ENCODE results near the gene CTH.
"Not testable (repeated sequence)": the region's sequence is repeated elsewhere in the genome, so short reads cannot be mapped to it uniquely, and the experiment has no call there.

Gene CTH

GRCh38 chr1:70409136-70409535 is 1.9 kb upstream of the CTH start:
- DNase-seq (ENCODE audit: low read depth): no peak

GRCh38 chr1:70411360-70411844 is 334 bp downstream of the CTH start:
- peak; percentile 64 for DNase-seq (ENCODE audit: low read depth)

GRCh38 chr1:70415882-70416281 is 4.8 kb downstream of the CTH start:
- DNase-seq (ENCODE audit: low read depth): no peak

- not testable (repeated sequence) for DNase-seq (ENCODE audit: low read depth)
Observed at GRCh38 chr1:70418973-70419734, 8.1 kb downstream of the CTH start.

- no peak for DNase-seq (ENCODE audit: low read depth)
Observed at GRCh38 chr1:70420320-70420719, 9.3 kb downstream of the CTH start.

GRCh38 chr1:70426154-70427131 is 15.4 kb downstream of the CTH start:
- DNase-seq (ENCODE audit: low read depth): no peak

- peak; percentile 79 for DNase-seq (ENCODE audit: low read depth)
Observed at GRCh38 chr1:70427976-70428375, 16.9 kb downstream of the CTH start.

- DNase-seq (ENCODE audit: low read depth): no peak
Observed at GRCh38 chr1:70429219-70429618, 18.2 kb downstream of the CTH start.

- no peak for DNase-seq (ENCODE audit: low read depth)
Observed at GRCh38 chr1:70429757-70430156, 18.7 kb downstream of the CTH start.

- no peak for DNase-seq (ENCODE audit: low read depth)
Observed at GRCh38 chr1:70431317-70431716, 20.2 kb downstream of the CTH start.

- no peak for DNase-seq (ENCODE audit: low read depth)
Observed at GRCh38 chr1:70431874-70432273, 20.8 kb downstream of the CTH start.

GRCh38 chr1:70434253-70434859 is 23.3 kb downstream of the CTH start:
- no peak for DNase-seq (ENCODE audit: low read depth)

- peak; percentile 53 for DNase-seq (ENCODE audit: low read depth)
Observed at GRCh38 chr1:70436622-70437251, 25.7 kb downstream of the CTH start.

- DNase-seq (ENCODE audit: low read depth): peak; percentile 44
Observed at GRCh38 chr1:70438529-70438928, 27.5 kb downstream of the CTH start.

- DNase-seq (ENCODE audit: low read depth): no peak
Observed at GRCh38 chr1:70440642-70441391, 29.7 kb downstream of the CTH start.

GRCh38 chr1:70441392-70442035 is 30.4 kb downstream of the CTH start:
- DNase-seq (ENCODE audit: low read depth): no peak

- DNase-seq (ENCODE audit: low read depth): no peak
Observed at GRCh38 chr1:70442490-70442889, 31.4 kb downstream of the CTH start.

GRCh38 chr1:70443739-70444138 is 32.7 kb downstream of the CTH start:
- no peak for DNase-seq (ENCODE audit: low read depth)

GRCh38 chr1:70449049-70449448 is 38.0 kb downstream of the CTH start:
- no peak for DNase-seq (ENCODE audit: low read depth)

GRCh38 chr1:70452164-70452939 is 41.3 kb downstream of the CTH start:
- not testable (repeated sequence) for DNase-seq (ENCODE audit: low read depth)
